Body of pancreas (tissue), 4 donors: ENCODE measurements around the gene NFKB2.

Source experiments
- POLR2A ChIP-seq, 3 donors: fragments of 450-650 bp; IDR thresholded peaks; one replicate each; pipeline ENCODE4 v1.6.1; 2016; ENCODE audit warnings: antibody characterized with exemption in 3 of 3, mild to moderate bottlenecking in 2 of 3
- TF ChIP-seq, protein P1 (sequence below), 7 experiments: fragments of 450-650 bp in 4 of 7; fragments of 200-600 bp in 3 of 7; sonication (generic) in 3 of 7; IDR thresholded peaks; one replicate each; pipeline ENCODE4 v1.5.1; 2016 to 2019; ENCODE audit warnings: antibody characterized with exemption in 7 of 7

DNA sequence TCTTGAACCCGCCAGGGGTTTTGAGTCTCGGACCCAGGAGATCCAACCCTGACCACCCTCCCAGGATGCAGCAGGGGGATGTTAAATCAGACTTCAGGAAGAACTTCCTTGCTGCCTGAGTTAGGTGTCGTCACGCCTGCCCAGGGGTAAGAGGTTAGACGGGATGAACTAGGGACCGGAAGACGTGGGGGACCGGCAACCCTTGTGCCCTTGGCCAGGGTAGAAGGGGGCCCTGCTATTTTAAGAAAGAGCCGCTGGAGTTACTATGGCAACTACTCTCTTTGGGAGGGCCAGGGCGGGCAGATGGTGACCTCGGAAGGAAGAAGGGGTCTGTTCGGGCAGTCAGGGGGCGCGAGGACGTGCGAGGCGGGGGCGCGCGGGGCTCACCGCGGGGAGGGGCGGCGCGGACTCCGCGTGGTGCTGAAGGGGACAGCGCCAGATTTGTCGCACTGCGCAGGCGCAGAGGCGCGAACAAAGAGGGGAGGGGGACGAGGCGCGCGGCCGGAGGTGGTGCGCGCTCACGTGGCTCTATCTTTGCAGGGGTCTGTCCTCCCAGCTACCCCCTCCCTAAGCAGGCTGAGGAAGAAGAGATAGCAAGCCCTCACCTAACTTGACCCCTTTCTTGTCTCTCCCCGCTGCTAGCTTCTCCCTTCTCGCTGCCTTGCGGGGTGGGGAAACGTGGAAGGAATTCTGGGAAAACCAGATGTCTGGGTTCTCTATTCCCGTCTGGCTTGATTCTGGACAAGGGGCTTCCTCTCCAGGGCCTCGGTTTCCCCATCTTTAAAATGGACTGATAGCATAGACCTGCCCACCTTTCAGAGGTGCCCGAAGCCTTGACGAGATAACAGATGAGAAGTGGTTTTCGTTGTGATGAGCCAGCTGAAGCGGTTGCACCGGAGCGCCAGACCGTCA is 24.0 kb downstream of the NFKB2 start:
- TF ChIP-seq POLR2A (IDR thresholded peaks at IDR 0.05), result peak in 1 of 3 donors; percentile 18
- TF ChIP-seq, protein P1, sequence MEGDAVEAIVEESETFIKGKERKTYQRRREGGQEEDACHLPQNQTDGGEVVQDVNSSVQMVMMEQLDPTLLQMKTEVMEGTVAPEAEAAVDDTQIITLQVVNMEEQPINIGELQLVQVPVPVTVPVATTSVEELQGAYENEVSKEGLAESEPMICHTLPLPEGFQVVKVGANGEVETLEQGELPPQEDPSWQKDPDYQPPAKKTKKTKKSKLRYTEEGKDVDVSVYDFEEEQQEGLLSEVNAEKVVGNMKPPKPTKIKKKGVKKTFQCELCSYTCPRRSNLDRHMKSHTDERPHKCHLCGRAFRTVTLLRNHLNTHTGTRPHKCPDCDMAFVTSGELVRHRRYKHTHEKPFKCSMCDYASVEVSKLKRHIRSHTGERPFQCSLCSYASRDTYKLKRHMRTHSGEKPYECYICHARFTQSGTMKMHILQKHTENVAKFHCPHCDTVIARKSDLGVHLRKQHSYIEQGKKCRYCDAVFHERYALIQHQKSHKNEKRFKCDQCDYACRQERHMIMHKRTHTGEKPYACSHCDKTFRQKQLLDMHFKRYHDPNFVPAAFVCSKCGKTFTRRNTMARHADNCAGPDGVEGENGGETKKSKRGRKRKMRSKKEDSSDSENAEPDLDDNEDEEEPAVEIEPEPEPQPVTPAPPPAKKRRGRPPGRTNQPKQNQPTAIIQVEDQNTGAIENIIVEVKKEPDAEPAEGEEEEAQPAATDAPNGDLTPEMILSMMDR (IDR thresholded peaks at IDR 0.05), result no peak
